Daoy (cell line): Measurements from ENCODE around the gene SLC4A2. TPM values are rescaled to one million over a fixed set of nuclear protein-coding genes. Genes with fewer than 3 reads are reported as not detected.
A peak's percentile ranks its signal among the peaks of the same experiment; 100 is the strongest.

ENCODE experiments used
- DNase-seq: peaks from one replicate; pipeline ENCODE4 v3.0.0-alpha.2; 2015; ENCODE audit warnings: low read depth
- total RNA-seq: library from RNA; depleted of rRNA; stranded (reverse); fragments of >200 nt; shearing (Covaris generic); gene quantifications from 2 replicates; pipeline ENCODE4 v1.2.3, GENCODE V29; 2014

SLC4A2 gene
- total RNA-seq, 1 experiment from 2014 or later, result 195 TPM

DNA sequence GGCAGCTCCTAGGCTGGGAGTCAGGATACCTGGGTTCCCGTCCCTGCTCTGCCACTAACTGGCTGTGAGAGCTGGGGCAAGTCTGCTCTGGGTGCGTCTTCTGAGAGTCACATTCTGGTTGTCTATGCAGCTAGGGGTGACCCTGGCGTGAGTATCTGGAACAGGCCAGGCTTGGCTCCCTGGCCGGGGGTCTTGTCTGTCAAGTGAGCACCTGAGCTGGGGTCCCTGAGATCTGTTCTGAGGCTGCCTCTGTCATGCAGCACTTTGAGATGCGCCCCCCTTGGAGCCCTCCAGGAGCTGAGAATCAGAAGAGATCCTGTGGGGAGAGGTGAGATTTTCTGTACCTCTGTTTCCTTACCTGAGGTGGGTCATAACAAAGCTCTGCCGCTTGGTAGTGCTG, 34.4 kb downstream of the SLC4A2 start:
- DNase-seq, result no peak

DNA sequence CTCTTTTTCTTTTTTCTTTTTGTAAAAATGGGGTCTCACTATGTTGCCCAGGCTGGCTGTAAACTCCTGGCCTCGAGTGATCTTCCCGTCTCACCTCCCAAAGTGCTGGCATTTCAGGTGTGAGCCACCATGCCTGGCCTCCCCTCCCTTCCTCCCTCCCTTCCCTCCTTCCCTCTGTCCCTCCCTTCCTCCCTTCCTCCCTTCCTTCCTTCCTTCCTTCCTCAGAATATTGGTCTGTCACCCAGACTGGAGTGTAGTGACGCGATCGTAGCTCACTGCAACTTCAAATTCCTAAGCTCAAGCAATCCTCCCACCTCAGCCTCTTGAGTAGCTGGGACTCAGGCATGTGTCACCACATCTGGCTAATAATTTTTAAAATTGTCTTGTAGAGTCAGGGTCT, 35.3 kb downstream of the SLC4A2 start:
- no peak for DNase-seq

GRCh38 chr7:151095123-151095797, 35.9 kb downstream of the SLC4A2 start:
- no peak for DNase-seq

GRCh38 chr7:151095828-151096475, 36.6 kb downstream of the SLC4A2 start:
- DNase-seq, result no peak

DNA sequence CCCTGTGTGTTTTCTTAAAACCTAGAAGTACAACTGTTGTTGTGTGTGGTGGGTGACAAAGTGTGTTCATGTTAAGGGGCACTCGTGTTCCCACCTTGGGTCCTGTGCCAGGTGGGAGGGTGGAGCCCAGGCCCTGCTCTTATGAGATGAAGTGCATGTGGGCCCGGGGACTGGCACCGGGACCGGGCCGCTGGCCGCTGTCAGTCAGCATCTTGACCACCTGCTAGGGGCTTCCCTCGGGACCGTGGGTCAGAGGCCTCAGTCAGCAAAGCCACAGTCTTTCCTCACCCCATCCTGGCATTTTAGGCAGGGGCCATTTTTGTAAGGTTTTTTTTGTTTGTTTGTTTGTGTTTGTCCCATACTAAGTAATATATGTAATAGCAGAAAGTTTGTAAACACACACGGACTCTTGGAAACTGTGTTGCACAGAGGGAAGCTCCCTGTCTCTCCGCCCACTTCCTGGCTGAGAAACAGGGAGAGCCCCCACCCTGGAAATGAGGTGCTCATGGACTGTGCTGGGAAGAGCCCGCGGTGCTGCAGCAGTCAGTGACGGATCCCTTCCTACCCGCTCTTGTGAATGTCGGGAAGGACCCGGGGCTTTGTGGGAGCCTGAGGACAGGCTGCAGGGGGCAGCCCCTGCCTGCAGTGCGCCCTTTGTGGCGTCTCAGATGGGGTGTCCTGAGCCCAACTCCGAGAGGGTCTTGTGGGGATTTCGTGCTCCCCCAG, 40.3 kb downstream of the SLC4A2 start:
- DNase-seq, result no peak

DNA sequence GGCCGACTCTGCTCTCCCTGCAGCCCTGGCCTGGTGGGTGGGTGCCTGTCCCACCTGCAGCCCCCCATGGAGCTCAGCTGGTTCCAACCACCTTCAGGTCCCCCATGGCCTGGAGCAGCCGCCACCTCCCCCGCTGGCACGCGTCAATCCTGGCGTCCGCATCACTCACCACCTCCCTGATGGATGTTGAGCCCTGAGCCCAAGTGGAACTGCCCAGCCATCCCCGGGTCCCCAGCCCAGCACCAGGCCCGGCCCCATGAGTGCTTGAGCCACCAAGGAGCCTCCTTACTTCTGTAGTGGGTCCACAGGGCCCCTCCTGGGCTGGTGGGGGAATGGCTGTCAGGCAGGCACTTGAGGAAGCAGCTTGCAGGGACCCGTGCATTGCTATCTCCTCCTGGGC, 41.5 kb downstream of the SLC4A2 start:
- DNase-seq, result no peak

GRCh38 chr7:151101621-151102396, 42.4 kb downstream of the SLC4A2 start:
- DNase-seq, result no peak

DNA sequence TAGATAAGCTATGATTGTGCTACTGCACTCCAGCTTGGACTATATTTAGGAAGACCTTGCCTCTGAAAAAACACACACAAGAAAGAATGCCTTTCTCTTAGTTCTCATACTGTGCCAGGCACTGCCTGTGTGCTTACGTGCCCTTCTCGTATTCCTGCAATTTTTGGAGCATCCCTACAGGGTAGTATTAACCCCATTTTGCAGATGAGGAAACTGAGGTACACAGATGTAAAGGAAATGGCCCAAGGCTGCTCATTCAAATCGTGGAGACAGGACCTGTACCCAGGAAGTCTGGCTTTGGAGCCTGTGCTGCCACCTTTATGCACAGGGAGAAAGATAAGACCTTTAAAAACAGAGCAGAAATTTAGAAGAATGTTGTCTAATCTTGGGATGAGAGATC, 43.6 kb downstream of the SLC4A2 start:
- no peak for DNase-seq

DNA sequence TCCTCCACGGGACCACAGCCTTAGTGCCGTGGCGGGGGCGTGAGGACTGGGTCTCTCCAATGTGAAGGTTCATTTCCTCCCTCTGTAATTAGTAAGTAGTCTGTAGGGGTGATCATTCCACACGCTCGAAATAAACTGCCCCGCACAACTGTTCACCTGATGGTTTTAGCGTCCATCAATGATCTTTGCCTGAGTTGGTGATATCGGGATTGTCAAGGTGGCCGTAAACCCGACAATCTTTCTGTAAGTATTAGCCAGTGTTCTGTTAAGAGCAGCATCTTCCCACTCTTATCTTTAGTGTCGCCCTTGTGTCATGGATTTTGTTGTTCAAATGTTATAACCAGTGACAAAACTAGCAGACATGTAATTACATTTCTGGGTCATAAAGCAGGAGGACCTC, 44.6 kb downstream of the SLC4A2 start:
- DNase-seq, result no peak

GRCh38 chr7:151104411-151105235, 45.2 kb downstream of the SLC4A2 start:
- DNase-seq, result no peak

DNA sequence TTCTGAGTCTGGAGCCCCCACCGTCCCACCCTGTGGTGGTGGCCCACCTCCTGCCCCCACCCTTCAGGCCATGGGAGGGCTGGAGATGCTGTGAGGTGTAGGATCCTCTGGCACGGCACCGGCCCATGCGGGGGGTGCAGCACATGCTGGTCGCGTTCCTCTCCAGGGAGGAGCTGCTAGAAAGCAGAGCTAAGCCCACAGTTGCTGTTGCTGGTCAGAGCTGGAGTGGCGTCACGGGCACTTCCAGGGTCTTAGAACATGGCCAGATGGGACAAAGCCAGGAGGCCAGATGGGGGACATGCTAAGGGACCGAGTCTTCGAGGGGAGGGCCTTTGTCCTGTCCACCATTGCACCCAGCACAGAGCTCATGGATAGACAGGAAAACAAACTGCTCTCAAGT, 48.5 kb downstream of the SLC4A2 start:
- no peak for DNase-seq

DNA sequence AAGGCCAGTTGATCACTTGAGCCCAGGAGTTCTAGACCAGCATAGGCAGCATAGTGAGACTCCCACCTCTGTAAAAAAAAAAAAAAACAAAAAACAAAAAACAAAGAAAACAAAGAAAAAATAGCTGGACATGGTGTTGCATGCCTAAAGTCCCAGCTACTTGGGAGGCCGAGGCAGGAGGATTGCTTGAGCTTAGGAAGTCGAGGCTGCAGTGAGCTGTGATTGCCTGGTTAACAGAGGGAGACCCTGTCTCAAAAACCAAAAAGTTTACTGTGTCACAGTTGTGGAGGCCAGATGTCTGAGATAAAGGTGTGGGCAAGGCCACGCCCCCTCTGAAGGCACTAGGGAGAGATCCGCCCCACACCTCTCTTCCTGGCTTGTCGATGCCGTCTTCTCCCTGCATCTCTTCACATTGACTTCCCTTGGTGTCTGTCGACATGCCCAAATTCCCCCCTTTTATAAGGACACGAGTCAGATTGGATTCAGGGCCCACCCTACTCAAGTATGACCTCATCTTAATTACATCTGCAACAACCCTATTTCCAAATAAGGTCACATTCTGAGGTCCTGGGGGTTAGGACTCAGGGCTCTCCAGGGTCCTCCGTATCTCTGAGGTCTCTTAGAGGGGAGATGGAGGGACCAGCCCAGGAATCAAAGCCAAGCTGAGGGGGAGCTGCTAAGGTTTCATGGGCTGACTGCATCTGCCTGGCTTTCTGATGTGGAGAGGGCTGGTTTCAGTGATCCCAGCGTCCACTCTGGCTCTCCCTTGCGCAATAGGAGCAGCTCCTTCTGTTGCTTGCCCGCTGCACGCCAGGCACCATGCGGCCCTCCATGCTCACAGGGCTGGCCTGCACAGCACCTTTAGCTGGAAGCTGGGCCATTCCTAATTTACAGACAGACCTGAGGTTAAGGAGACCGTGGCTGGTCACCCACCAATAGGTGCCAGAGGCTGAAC, 50.0 kb downstream of the SLC4A2 start:
- no peak for DNase-seq

- DNase-seq, result no peak
These were observed 51.0 kb downstream of the SLC4A2 start for GRCh38 chr7:151110236-151110940.

GRCh38 chr7:151110941-151111645, 51.7 kb downstream of the SLC4A2 start:
- DNase-seq, result peak; percentile 88

DNA sequence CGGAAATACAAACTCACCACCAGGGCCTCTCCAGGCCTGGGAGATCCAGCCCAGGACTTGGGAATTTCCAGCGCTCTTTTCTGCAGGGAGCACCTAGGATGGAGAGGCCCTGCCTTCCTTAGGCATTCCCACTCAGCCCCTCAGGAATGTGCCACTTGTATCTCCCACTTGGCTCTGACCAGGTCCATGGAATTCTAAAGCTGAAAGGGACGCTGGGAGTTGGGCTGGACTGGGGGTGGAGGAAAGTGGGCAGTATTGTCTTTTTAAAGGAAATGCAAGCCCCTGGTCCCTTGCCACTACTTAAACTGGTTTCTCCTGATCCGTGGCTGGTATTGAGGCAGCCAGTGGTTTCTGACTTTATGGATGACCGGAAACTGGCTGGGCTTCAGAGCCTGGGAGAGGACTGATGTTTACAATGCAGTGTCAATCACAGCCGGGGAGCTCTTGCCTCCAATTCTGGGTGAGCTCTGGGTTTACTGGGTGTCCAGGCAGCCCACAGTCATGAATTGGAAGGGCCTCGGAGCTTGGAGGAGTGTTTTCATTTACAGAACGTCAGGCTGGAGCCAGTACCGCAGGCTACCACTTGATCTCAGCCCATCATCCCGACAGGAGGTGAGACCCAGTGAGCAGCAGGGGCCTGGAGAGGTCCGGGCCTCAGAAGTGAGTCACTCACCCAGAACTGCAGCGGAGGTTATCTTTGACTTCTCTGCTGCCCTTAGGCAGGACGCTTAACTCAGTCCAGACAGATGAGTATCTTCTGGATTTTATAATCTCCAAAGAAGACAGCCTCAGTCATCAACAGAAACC, 54.2 kb downstream of the SLC4A2 start:
- DNase-seq, result peak; percentile 77

- no peak for DNase-seq
These were observed 55.0 kb downstream of the SLC4A2 start for GRCh38 chr7:151114151-151115090.
